Aorta (tissue), 5 donors: ENCODE results near the gene PLCH2. TPM values are rescaled to one million over a fixed set of nuclear protein-coding genes. Genes with fewer than 3 reads are reported as not detected.

Source experiments
- ATAC-seq: fragments of 200-7000 bp; cut with Tn5 transposase; one replicate; pipeline ENCODE4 v1.9.1; 2022; ENCODE audit warnings: moderate library complexity; ENCODE audit not compliant: low FRiP score
- DNase-seq, 2 donors: peaks; one replicate each; pipeline ENCODE4 v3.0.0-alpha.2; 2020
- H3K27ac ChIP-seq, 2 donors: one replicate each; pipeline ENCODE4 v1.5.1; 2013; ENCODE audit warnings: low read length in 2 of 2, mild to moderate bottlenecking in 2 of 2, moderate library complexity in 2 of 2, control low read depth in 1 of 2, inconsistent platforms in 1 of 2, low read depth in 1 of 2
- H3K27me3 ChIP-seq, 2 donors: one replicate each; pipeline ENCODE4 v1.6.1; 2013; ENCODE audit warnings: control low read depth in 1 of 2, low read length in 1 of 2, mild to moderate bottlenecking in 1 of 2, moderate library complexity in 1 of 2; ENCODE audit not compliant: insufficient read depth in 2 of 2, control insufficient read depth in 1 of 2
- H3K36me3 ChIP-seq, 2 donors: one replicate each; pipeline ENCODE4 v1.6.1; 2013; ENCODE audit warnings: control low read depth in 1 of 2, low read length in 1 of 2, mild to moderate bottlenecking in 1 of 2; ENCODE audit not compliant: insufficient read depth in 2 of 2, control insufficient read depth in 1 of 2
- H3K4me1 ChIP-seq, 2 donors: one replicate each; pipeline ENCODE4 v1.6.1; 2013; ENCODE audit warnings: low read length in 2 of 2, control low read depth in 1 of 2, mild to moderate bottlenecking in 1 of 2, moderate library complexity in 1 of 2; ENCODE audit not compliant: insufficient read depth in 2 of 2, control insufficient read depth in 1 of 2
- H3K4me3 ChIP-seq, 2 donors: one replicate each; pipeline ENCODE4 v1.5.1; 2013; ENCODE audit warnings: low read length in 2 of 2, control low read depth in 1 of 2, mild to moderate bottlenecking in 1 of 2
- H3K9me3 ChIP-seq: one replicate; pipeline ENCODE4 v1.6.1; 2013; ENCODE audit warnings: mild to moderate bottlenecking, low read length; ENCODE audit not compliant: control insufficient read depth
- WGBS, 2 donors: extraction: QIAGEN DNeasy Blood & Tissue Kit; methylation state at CpG; one replicate each; pipeline ENCODE4 v1.1.7; 2013; 5-methylcytosine and 5-hydroxymethylcytosine counted together
- intact Hi-C, 2 donors: fragments of 100-400 bp; cut with DNase I; formaldehyde crosslinking; loops; one replicate each; pipeline versions ENCODE4 v1.14.2 to v1.15.0; 2022
- long read RNA-seq, 2 donors: library from polyadenylated mRNA; unstranded; transcript quantifications; one replicate each; pipeline ENCODE4 v2.0.0, GENCODE V29; 2020 to 2021
- polyA plus RNA-seq, 2 donors: library from polyadenylated mRNA; stranded (reverse); fragments of 200-250 nt; gene quantifications; one replicate each; pipeline ENCODE4 v1.2.3, GENCODE V29; 2013
- total RNA-seq, 2 donors: library from RNA; stranded (reverse); fragmentation: NEBNext Ultra II Directional; extraction: Animal tissue kit (Norgen Biotek cat#: 25700); gene quantifications; one replicate each; pipeline ENCODE4 v1.2.1, GENCODE V29; 2021
- donor health status: healthy with polysubstance abuse.
- donor health status: Bipolar disorder and iron deficiency.
- donor health status: DM: no; HTN: no; CAD: no.
- donor health status: DM: no; HTN: no; CAD: no.
- donor health status: DM: yes; HTN: yes; CAD: no.

PLCH2 gene, protein sequence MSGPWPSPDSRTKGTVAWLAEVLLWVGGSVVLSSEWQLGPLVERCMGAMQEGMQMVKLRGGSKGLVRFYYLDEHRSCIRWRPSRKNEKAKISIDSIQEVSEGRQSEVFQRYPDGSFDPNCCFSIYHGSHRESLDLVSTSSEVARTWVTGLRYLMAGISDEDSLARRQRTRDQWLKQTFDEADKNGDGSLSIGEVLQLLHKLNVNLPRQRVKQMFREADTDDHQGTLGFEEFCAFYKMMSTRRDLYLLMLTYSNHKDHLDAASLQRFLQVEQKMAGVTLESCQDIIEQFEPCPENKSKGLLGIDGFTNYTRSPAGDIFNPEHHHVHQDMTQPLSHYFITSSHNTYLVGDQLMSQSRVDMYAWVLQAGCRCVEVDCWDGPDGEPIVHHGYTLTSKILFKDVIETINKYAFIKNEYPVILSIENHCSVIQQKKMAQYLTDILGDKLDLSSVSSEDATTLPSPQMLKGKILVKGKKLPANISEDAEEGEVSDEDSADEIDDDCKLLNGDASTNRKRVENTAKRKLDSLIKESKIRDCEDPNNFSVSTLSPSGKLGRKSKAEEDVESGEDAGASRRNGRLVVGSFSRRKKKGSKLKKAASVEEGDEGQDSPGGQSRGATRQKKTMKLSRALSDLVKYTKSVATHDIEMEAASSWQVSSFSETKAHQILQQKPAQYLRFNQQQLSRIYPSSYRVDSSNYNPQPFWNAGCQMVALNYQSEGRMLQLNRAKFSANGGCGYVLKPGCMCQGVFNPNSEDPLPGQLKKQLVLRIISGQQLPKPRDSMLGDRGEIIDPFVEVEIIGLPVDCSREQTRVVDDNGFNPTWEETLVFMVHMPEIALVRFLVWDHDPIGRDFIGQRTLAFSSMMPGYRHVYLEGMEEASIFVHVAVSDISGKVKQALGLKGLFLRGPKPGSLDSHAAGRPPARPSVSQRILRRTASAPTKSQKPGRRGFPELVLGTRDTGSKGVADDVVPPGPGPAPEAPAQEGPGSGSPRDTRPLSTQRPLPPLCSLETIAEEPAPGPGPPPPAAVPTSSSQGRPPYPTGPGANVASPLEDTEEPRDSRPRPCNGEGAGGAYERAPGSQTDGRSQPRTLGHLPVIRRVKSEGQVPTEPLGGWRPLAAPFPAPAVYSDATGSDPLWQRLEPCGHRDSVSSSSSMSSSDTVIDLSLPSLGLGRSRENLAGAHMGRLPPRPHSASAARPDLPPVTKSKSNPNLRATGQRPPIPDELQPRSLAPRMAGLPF (N-terminal part only)
- total RNA-seq (1 to 10 TPM in 1 of 2 donors, under 1 TPM in 1; 0.71 to 1.6 TPM), polyA plus RNA-seq (not detected)
- long read RNA-seq, donor 1, partial matches to known transcripts, result 1 of 2 reads
- long read RNA-seq, donor 1, other reads (novel, unspliced or antisense), result 1 of 2 reads
- long read RNA-seq, donor 2, partial matches to known transcripts, result 0 of 1 reads
- long read RNA-seq, donor 2, other reads (novel, unspliced or antisense), result 1 of 1 reads

DNA sequence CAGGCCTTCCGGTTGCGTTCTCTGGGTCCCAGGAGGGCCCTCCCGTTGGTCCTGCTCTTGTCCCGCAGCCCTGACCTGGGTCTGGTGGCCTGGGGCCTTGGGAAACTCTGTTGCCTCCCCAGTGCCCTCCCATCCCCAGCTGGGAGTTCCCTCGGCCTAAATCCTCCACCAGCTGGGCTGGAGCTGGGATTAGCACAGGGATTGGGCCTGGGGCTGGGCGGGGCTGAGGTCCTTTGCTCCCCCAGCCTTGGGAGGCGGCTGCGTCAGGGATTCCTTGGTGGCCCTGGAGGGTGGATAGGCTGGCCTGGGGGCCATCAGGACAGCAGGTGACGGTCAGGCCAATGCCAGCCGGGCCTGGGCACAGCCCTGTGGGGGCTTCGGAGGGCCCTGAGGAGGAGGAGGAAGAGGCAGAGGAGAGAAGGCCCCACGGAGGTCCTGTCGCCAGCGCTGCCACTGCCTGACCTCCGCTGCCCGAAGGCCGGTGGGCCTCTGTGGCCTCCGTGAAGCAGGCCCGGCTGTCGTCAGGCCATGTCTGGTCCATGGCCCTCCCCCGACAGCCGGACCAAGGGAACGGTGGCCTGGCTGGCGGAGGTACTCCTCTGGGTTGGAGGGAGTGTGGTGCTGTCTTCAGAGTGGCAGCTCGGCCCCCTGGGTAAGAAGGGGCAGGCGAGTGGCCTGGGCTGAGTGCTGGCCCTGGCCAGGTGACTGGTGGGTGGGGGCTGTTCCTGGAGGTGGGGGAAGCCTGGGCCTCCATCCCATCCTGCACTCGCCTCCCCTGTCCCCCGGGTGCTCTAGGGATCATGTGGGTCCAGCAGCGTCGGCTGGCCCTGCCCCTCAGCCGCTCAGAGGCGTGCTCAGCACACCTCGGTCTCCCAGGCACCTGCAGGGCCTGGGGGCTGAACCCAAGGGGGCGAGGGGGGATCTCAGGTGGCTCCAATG lies at the start of gene PLCH2:
TSS of gene PLCH2 (plus strand) at position 229 of the 939 bp plus-strand sequence. CDS start at position 529, 300 bp downstream.
- no peaks in the 10 kb centered on the region for H3K4me1 ChIP-seq
- ATAC-seq, result no peak
- H3K9me3 ChIP-seq, result no peaks in the 10 kb centered on the region
- H3K27ac ChIP-seq, result no peak within 1 kb of the TSS
- H3K36me3 ChIP-seq, result no peaks in the 10 kb centered on the region
- no peak within 1 kb of the TSS for H3K4me3 ChIP-seq
- no peaks in the 10 kb centered on the region for H3K27me3 ChIP-seq
- 80 to 83% methylated on average over 31 to 34 of the region's 34 CpGs for WGBS, 2 donors
- intact Hi-C loops, result no loop called here
- no peak for DNase-seq

DNA sequence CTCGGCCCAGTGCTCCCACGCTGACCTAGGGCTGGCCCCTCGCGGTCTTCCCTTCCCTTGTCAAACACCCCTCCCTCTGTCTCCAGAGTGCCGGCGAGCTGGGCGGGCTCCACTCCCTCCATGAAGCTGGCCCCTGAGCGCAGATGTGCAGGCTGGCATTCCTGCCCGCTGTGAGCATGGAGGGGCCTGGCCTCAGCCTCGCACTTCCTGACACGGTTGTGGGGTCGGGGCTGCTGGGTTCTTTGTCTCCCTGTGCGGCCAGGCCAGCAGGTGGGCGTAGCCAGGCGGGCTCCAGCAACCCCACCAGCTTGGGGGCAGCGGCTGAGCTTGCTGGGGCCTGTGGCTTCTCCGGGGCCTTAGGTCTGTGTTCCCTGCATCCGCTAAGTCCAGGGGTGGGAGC lies 49.5 kb upstream of the PLCH2 start:
- WGBS, 2 donors, result 61 to 63% methylated on average over 18 of the region's 18 CpGs
- Histone ChIP-seq H3K4me1 (no peaks in the 10 kb centered on the region), H3K36me3 (no peaks in the 10 kb centered on the region), H3K4me3 (no peak overlapping the region), H3K27me3 (no peaks in the 10 kb centered on the region), H3K9me3 (peaks cover 8% of the 10 kb centered on the region), H3K27ac (no peak overlapping the region)
- intact Hi-C loops, result no loop called here
- DNase-seq, result no peak
- no peak for ATAC-seq

DNA sequence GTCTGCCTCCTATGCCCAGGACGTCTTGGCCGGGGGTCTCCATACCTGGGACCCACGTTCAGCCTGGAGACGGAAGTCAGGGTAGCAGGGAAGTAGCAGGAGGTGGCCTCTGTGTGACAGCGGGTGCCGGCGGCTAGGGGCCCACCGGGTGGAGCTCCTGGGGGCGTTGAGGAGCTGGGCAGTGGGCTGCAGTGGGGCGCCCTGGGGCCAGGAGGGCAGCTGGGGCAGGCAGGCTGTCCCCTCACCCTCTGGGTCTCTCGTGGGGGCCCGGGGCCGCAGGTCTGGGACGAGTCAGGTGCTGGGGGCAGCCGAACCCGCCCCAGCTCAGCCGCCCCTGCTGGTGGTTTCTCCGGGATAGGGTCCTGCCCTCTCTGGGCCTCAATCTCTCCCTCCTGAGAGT lies 49.0 kb upstream of the PLCH2 start:
- intact Hi-C loops, result no loop called here
- Histone ChIP-seq H3K36me3 (no peaks in the 10 kb centered on the region), H3K27ac (no peak overlapping the region), H3K4me3 (no peak overlapping the region), H3K4me1 (no peaks in the 10 kb centered on the region), H3K27me3 (no peaks in the 10 kb centered on the region), H3K9me3 (peaks cover 8% of the 10 kb centered on the region)
- 81% methylated on average over 13 to 18 of the region's 18 CpGs for WGBS, 2 donors
- ATAC-seq (no peak), DNase-seq (no peak)

DNA sequence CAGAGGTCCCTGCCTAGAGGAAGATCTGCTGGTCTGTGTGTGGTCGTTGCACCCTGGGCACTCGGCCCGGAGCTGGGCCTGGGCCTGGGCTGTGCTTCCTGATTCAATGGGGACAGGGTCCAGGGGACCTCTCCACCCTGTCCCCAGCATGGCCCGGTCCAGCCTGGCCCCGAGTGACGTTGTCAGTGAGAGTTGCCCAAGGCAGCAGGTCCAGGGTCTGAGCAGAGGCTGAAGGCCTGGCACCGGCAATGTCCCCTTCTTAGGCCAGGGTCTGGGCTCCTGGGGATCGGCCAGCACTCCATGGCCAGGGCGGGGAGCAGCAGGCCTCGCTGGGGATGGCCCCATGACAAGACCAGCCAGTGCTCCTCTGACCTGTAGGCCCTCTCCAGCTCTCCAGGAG lies 48.1 kb upstream of the PLCH2 start:
- H3K4me3 ChIP-seq, result no peak overlapping the region
- H3K27me3 ChIP-seq, result no peaks in the 10 kb centered on the region
- intact Hi-C loops, result no loop called here
- ATAC-seq (no peak), DNase-seq (no peak)
- H3K4me1 ChIP-seq, result no peaks in the 10 kb centered on the region
- H3K36me3 ChIP-seq, result no peaks in the 10 kb centered on the region
- 79 to 87% methylated on average over 10 of the region's 10 CpGs for WGBS, 2 donors
- H3K27ac ChIP-seq, result no peak overlapping the region
- H3K9me3 ChIP-seq, result peaks cover 8% of the 10 kb centered on the region

DNA sequence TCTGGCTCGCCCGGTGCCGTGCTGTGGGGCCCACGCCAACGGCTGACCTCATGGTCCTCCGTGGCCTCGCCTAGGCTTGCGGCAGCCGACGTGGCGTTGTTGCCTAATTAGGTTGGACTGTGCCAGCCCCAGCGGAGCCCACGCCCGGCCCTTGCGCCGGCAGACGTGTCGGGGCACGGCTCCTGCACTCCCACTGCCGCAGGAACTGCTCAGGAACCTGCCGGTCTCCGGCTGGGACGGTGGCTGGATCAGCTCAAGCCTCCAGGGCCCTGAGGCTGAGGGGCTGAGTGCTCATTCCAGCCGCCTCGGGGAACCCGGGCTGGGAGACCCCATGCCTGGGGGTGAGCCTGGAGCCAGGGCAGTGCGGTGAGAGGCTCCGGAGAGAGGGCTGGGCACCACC lies 47.6 kb upstream of the PLCH2 start:
- Histone ChIP-seq H3K27ac (no peak overlapping the region), H3K4me1 (no peaks in the 10 kb centered on the region), H3K36me3 (no peaks in the 10 kb centered on the region), H3K27me3 (no peaks in the 10 kb centered on the region), H3K4me3 (no peak overlapping the region), H3K9me3 (peaks cover 3% of the 10 kb centered on the region)
- ATAC-seq (no peak), DNase-seq (no peak)
- intact Hi-C loops, result no loop called here
- 90 to 93% methylated on average over 28 of the region's 28 CpGs for WGBS, 2 donors

DNA sequence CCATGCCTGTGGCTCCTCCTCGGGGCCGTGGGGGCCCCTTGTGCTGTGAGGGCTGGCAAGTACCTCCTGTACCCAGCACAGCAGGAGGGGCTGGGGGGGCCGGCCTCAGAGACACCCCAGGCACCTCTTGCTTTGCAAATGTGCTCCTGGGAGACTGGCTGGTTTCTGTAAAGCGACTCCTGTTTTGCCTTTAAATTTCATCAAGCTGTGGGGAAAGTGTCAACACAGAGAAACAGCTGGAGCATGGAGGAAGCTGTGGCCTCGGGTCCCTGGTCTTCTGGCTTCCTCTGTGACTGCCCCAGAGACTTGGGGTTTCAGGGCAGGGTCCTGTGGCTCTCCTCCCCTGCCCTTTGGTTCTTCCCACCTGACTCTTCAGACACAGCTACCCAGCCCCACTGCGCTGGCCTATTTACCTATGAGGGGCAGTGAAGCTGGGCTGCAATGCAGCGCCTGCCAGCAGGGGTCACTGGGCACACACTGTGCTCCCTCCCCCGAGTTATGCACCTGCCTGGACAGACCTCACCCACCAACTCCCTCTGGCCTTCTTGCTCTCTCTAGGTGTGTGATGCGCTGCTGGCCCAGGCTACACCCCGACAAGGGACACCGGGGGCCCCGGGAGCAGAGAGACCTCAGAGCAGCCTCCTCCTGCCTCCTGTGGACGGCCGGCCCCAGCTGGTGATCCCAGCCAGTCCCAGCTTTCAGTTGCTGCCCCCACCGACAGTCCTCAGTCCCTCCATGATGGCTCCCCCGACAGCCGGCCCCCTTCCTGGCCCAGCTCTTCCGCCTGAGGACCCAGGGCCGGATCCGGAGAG lies 46.1 kb upstream of the PLCH2 start:
- Histone ChIP-seq H3K36me3 (no peaks in the 10 kb centered on the region), H3K27me3 (no peaks in the 10 kb centered on the region), H3K9me3 (peaks cover 3% of the 10 kb centered on the region), H3K4me3 (no peak overlapping the region), H3K4me1 (no peaks in the 10 kb centered on the region), H3K27ac (no peak overlapping the region)
- DNase-seq (no peak), ATAC-seq (no peak)
- intact Hi-C loops, result no loop called here
- 83 to 86% methylated on average over 20 of the region's 20 CpGs for WGBS, 2 donors

DNA sequence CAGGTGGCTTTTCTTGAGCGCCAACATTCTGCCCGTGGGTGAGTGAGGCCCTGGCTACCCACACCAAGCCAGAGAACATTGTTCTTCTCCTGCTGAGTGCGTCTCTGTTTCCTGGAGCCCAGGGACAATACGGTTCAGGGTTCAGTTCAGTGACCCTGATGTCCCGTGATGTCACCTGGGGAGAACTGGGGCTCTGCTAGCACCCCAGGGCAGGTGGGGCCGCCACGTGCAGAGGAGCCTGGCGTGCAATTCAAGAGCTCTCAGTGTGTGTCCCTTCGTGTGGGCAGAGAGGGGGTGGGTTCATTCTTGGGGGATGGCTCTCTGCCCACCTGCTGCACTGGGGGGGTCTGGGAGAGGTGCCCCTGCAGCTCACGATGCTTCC lies 45.5 kb upstream of the PLCH2 start:
- Histone ChIP-seq H3K4me3 (no peak overlapping the region), H3K9me3 (peaks cover 3% of the 10 kb centered on the region), H3K27me3 (no peaks in the 10 kb centered on the region), H3K4me1 (no peaks in the 10 kb centered on the region), H3K27ac (no peak overlapping the region), H3K36me3 (no peaks in the 10 kb centered on the region)
- DNase-seq (no peak), ATAC-seq (no peak)
- intact Hi-C loops, result no loop called here
- 79 to 83% methylated on average over 10 of the region's 10 CpGs for WGBS, 2 donors
